ENCODE measurements around the gene GPT2.
A peak's percentile ranks its signal among the peaks of the same experiment; 100 is the strongest.

The GPT2 gene, protein sequence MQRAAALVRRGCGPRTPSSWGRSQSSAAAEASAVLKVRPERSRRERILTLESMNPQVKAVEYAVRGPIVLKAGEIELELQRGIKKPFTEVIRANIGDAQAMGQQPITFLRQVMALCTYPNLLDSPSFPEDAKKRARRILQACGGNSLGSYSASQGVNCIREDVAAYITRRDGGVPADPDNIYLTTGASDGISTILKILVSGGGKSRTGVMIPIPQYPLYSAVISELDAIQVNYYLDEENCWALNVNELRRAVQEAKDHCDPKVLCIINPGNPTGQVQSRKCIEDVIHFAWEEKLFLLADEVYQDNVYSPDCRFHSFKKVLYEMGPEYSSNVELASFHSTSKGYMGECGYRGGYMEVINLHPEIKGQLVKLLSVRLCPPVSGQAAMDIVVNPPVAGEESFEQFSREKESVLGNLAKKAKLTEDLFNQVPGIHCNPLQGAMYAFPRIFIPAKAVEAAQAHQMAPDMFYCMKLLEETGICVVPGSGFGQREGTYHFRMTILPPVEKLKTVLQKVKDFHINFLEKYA

GRCh38 chr16:46883690-46884512 is at the start of gene GPT2:
TSS of gene GPT2 (plus strand) at chr16:46884362. CDS start at chr16:46884716, 354 bp downstream.
- peak; percentile 98 for DNase-seq

GRCh38 chr16:46836534-46837530 is 47.3 kb upstream of the GPT2 start:
- DNase-seq: no peak
- in situ Hi-C loops (cut with HindIII; ENCODE audit: low pct_ligation_motif_present, low pct_unique_long_range_greater_than_20kb, low sequenced_read_pairs): no loop called here

More at GRCh38 chr16:46883690-46884512, at the start of gene GPT2:
- in situ Hi-C loops (cut with HindIII; ENCODE audit: low pct_ligation_motif_present, low pct_unique_long_range_greater_than_20kb, low sequenced_read_pairs): no loop called here

DNA sequence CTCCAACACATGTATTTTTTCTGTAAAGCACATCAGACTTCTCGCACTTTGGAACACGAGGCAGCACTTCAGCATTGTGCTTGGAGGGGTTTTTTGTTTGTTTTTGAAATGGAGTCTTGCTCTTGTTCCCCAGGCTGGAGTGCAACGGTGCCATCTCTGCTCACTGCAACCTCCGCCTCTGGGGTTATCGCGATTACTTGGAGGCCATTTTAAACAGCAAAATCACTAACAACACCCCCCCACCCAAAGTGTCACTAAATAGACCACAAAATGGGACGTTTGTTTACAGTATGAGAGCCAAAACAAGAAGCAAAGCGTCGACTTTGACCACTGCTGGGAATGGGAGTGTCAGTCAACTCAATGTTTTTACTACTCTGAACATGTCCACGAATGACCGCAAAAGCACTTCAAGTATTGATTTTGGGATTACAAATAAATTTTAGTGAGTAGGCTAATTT is 44.1 kb upstream of the GPT2 start:
- no peak for DNase-seq
- in situ Hi-C loops (cut with HindIII; ENCODE audit: low pct_ligation_motif_present, low pct_unique_long_range_greater_than_20kb, low sequenced_read_pairs): no loop called here

DNA sequence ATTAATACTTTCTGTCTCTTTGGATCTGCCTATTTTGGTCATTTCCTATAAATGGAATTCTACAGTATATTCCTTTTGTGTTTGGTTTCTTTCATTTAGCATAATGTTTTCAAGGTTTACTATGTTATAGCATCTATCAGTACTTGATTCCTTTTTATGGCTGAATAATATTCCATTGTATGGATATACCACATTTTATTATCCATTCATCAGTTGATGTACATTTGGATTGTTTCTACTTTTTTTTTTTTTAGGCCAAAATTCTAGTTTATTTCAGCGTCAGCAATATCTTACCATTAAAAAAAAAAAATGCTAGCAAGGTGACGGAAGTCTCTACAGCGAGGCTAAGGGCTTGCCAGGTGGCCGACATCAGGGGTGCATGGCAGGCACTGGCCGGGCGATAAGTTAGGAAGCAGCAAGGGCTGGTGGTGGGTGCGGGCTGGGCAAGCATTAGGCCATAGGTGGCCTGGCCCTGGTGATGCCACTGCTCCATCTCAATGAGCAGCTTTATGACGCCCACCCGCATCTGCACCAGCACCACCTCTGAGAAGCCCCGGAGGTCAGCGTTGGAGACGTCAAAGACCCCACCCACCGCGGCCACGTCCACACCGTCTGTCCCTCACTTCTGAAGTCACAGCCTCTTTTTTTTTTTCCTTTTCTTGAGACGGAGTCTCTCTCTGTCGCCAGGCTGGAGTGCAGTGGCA is 41.8 kb upstream of the GPT2 start:
- DNase-seq: no peak
- in situ Hi-C loops (cut with HindIII; ENCODE audit: low pct_ligation_motif_present, low pct_unique_long_range_greater_than_20kb, low sequenced_read_pairs): no loop called here

DNA sequence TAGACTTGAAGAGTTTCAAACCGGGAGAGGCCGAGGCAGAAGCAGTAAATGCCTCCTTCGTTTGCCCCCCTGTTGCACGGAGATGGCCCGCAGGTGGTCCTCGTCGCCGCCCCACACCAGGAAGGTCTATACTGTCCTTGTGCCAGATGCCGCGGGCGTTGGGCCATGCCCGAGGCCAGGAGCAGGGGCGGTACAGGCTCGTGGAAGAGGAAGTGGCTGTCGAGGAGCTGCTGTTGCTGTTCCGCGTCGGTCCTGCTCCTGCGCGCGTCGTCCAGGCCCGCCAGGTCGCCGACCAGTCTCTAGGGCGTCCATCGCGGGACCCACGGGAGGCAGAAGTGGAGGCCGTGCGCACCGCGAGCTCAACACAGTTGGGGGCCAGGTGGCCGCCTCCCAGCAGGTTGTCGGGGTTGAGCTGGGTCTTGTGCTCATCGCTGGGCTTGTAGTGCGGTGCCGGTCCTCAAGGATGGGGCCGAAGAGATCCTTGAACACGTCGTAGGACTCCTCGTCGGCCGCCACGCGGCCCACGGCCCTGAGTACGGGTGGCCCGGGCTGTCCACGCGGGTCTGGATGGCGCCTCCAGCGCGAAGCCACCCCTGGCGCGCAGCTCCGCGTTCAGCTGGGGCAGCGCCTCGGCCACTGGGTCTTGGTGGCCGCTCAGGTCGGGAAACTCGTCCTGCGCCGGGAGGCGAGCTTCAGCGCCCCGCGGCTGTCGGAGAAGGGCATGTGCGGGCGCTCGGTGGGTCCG is 40.1 kb upstream of the GPT2 start:
- no peak for DNase-seq
- in situ Hi-C loops (cut with HindIII; ENCODE audit: low pct_ligation_motif_present, low pct_unique_long_range_greater_than_20kb, low sequenced_read_pairs): no loop called here

DNA sequence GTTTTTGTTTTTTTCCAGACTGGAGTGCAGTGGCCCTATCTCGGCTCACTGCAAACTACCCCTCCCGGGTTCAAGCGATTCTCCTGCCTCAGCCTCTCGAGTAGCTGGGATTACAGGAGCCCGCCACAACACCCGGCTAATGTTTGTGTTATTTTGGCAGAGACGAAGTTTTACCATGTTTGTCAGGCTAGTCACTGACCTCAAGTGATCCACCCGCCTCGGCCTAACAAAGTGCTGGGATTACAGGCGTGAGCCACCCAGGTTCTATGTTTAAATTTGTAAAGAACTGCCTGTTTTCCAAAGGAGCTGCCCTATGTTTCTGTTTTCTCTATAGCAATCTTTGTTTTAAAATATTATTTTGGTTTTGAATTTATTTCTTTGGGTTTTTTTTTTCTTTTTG is 39.4 kb upstream of the GPT2 start:
- in situ Hi-C loops (cut with HindIII; ENCODE audit: low pct_ligation_motif_present, low pct_unique_long_range_greater_than_20kb, low sequenced_read_pairs): no loop called here

GRCh38 chr16:46845952-46846351 is 38.2 kb upstream of the GPT2 start:
- in situ Hi-C loops (cut with HindIII; ENCODE audit: low pct_ligation_motif_present, low pct_unique_long_range_greater_than_20kb, low sequenced_read_pairs): no loop called here

More for the DNA sequence above, 39.4 kb upstream of the GPT2 start:
- DNase-seq: no peak

DNA sequence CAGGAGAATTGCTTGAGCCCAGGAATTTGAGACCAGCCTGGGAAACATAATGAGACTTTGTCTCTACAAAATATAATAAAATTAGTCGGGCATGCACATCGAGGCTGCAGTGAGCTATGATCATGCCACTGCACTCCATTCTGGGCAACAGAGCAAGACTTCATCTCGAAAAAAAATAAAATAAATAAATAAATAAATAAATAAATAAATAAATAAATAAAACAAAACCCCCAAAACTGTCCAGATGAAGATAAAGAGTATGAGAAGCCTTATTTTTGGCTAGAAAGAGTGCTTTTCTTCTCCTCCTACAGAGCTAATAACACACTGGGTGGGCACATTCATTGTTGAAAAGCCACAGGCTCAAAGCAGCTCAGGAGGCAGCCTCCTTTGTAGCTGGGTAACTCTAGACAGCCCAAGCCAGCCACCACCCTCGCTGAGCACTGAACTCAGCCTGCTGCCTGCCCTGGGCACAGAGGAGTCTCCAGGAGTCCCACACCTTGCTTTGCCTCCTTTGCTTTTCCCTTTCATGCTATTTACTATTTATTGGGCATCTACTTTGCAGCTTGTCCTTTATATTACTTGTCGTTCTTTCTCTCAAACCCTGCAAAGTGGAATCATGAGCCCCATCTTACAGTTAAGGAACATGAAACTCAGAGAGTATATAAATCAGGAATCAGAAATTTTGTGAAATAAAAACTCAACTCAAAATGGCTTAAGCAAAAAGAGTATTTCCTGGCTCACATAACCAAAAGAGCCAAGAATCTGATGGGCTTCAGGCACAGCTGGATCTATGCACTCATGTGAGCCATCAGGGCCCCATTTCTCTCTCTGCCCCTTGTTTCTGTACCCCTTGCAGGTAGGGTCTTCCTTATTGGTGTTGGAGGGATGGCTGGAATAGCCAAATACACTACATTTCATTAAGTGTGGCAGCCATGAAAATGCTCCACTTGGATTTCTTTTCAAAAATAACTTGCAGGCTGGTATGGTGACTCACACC is 35.1 kb upstream of the GPT2 start:
- in situ Hi-C loops (cut with HindIII; ENCODE audit: low pct_ligation_motif_present, low pct_unique_long_range_greater_than_20kb, low sequenced_read_pairs): no loop called here
- DNase-seq: no peak

More at GRCh38 chr16:46845952-46846351, 38.2 kb upstream of the GPT2 start:
- no peak for DNase-seq

GRCh38 chr16:46850619-46851555 is 33.3 kb upstream of the GPT2 start:
- in situ Hi-C loops (cut with HindIII; ENCODE audit: low pct_ligation_motif_present, low pct_unique_long_range_greater_than_20kb, low sequenced_read_pairs): no loop called here

GRCh38 chr16:46852130-46852529 is 32.0 kb upstream of the GPT2 start:
- DNase-seq: no peak
- in situ Hi-C loops (cut with HindIII; ENCODE audit: low pct_ligation_motif_present, low pct_unique_long_range_greater_than_20kb, low sequenced_read_pairs): no loop called here

More at GRCh38 chr16:46850619-46851555, 33.3 kb upstream of the GPT2 start:
- DNase-seq: no peak

DNA sequence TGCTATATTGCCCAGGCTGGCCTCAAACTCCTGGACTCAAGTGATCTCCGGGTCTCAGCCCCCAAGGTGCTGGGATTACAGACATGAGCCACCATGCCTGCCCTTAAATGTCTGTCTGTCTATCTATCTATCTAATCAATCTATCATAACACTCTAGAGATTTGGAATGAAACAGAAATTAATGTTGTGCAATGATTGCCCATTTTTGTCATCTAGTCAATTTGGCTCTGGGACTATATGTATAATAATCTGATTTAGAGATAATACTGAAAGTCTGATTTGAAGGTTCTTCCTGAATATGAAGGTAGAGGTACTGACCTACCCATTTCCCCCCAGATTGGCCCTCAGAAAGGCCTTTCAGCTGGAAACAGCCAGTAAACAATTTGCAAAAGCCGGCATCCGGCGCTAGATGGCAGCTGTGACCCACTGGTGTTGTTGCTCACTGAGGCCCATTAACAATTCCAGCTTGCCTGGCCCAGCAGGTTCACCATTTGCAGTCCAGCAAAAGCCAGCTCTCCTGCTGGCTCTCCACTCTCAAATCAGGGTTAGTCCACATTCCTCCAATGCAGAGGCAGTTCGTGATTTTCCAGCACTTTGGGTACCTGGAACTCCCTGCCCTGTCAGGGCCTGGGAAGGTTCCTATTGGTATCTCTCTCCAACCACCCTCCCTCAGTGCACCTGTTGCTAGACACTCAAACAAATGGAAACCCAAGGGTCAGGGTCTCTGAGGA is 30.3 kb upstream of the GPT2 start:
- peak; percentile 75 for DNase-seq
- in situ Hi-C loops (cut with HindIII; ENCODE audit: low pct_ligation_motif_present, low pct_unique_long_range_greater_than_20kb, low sequenced_read_pairs): no loop called here

- no peak for DNase-seq
- in situ Hi-C loops (cut with HindIII; ENCODE audit: low pct_ligation_motif_present, low pct_unique_long_range_greater_than_20kb, low sequenced_read_pairs): no loop called here
Measured at GRCh38 chr16:46854846-46855245, 29.3 kb upstream of the GPT2 start.

GRCh38 chr16:46855389-46855788 is 28.8 kb upstream of the GPT2 start:
- DNase-seq: no peak
- in situ Hi-C loops (cut with HindIII; ENCODE audit: low pct_ligation_motif_present, low pct_unique_long_range_greater_than_20kb, low sequenced_read_pairs): no loop called here

DNA sequence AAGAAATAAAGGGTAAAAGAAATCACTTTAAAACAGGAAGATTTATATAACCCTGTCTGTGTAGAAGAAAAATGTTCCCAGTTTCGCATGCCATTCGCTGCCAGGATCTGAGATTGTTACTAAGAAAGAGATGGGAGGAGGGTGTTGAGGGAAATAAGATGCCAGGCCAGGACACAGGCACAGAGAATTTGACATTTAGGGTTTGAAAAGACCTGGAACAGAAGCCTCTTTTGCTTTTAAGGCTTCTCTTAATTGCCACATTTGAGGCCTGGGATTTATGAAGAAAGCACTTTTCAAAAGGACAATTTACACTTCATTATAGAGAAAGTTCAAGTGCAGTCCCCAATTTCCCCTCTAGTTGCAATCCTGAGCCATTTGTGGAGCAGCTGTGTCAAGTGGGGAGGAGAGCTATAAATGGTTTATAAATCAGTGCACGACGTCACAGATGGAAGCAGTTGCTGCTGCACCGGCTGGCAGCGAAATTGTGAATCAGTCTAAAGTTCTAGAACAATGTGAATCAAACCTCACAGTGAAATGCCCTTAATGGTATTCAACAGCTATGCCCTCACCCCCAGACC is 26.7 kb upstream of the GPT2 start:
- in situ Hi-C loops (cut with HindIII; ENCODE audit: low pct_ligation_motif_present, low pct_unique_long_range_greater_than_20kb, low sequenced_read_pairs): no loop called here
- DNase-seq: peak; percentile 79

Measured in ACHN (cell line).